GM13976 (cell line): ENCODE measurements around the gene RSU1.

ENCODE experiments used
- DNase-seq: peaks from one replicate; pipeline ENCODE4 v3.0.0; 2012; ENCODE audit warnings: low spot score
- in situ Hi-C: fragments of 300-500 bp; cut with MboI; formaldehyde crosslinking; loops from one replicate; pipeline ENCODE4 v1.12.0; 2022; ENCODE audit warnings: low sequenced_read_pairs, mixed read lengths, inconsistent platforms; ENCODE audit not compliant: unreplicated experiment
- TF ChIP-seq, protein P1 (sequence below): IDR thresholded peaks from 2 replicates; pipeline ENCODE4 v1.5.1; 2012; ENCODE audit warnings: borderline replicate concordance, mild to moderate bottlenecking; ENCODE audit not compliant: insufficient read depth; ENCODE audit errors: extremely low read depth, missing control alignments, control extremely low read depth

RSU1 gene

DNA sequence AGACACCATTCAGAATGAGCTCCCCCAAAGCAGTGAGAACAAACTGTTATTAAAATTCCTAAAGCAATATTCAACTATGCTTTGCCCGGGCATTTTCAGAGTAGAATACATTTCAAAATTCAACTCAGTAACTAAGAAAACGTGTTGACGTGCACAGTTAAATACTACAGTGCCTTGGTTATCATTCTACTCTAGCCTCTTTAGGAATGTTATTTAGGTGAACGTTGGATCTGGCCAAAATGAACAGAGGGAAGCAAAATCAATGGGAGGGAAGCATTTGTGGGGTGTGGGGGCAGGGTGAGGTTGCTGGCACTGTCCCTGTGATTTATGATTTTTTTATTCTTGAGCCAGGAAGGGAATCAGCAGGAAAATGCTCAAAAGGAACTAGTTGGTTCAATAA, 27.5 kb downstream of the RSU1 start:
- TF ChIP-seq, protein P1, sequence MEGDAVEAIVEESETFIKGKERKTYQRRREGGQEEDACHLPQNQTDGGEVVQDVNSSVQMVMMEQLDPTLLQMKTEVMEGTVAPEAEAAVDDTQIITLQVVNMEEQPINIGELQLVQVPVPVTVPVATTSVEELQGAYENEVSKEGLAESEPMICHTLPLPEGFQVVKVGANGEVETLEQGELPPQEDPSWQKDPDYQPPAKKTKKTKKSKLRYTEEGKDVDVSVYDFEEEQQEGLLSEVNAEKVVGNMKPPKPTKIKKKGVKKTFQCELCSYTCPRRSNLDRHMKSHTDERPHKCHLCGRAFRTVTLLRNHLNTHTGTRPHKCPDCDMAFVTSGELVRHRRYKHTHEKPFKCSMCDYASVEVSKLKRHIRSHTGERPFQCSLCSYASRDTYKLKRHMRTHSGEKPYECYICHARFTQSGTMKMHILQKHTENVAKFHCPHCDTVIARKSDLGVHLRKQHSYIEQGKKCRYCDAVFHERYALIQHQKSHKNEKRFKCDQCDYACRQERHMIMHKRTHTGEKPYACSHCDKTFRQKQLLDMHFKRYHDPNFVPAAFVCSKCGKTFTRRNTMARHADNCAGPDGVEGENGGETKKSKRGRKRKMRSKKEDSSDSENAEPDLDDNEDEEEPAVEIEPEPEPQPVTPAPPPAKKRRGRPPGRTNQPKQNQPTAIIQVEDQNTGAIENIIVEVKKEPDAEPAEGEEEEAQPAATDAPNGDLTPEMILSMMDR, result no peak
- DNase-seq, result no peak
- in situ Hi-C loops, result loop anchor here (25.0 kb wide), 1 partner anchor 677 kb away; no protein-coding TSS in a partner anchor

DNA sequence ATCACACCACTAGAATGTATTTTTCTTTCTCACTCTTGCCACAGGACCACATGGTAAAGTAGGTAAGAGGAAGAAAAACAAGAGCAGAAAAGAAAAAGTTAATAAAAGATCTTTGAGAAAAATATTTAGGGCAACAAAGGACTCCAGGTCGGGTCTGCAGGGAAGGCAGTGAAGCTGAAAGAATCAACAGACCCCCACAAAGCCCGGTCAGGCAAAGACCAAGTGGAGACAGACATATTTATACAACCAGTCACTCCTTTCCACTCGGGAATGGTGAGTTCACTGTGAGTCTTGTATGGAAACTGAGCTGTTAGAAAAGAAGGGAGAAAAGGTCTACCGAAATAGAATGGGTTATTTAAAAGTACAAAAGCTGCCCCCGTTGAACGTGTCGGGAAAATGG, 28.0 kb downstream of the RSU1 start:
- DNase-seq, result no peak
- TF ChIP-seq, protein P1, result no peak
- in situ Hi-C loops, result loop anchor here (25.0 kb wide), 1 partner anchor 677 kb away; no protein-coding TSS in a partner anchor

DNA sequence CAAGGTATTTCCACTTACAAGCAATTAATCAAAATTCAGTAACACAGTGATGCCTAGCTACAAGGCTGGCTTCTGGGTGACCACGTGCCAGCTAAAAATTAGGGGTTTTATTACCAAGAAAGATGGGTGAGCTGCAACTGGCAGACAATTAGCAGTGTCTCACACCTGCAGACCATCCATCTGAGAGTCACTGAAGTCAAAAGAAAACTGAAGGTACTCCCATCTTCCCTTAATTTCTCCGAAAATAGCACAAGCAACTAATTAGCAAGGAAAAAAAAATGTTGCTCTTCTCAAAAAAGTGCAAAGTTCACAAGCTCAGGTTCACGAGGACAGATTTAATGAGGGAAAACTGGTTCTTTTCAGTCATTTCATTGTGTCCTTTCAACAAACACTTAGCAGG, 28.4 kb downstream of the RSU1 start:
- no peak for DNase-seq
- TF ChIP-seq, protein P1, result no peak
- in situ Hi-C loops, result loop anchor here (25.0 kb wide), 1 partner anchor 676 kb away; no protein-coding TSS in a partner anchor

DNA sequence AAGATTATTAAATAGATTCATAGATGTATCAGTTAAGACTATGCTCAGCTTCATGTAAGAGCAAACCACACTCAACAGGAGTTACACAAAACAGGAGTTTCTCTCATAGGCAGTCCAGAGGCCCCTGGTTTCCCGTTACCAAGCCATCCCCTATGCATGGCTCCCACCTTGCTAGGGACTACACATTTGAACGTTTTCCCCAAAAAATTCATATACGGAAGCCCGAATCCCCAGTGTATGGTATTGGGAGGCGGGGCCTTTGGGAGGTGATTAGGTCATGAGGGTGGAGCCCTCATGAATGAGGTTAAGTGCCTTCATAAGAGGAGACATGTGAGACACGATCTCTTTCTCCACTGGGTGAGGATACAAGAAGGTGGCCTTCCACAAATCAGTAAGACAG, 29.1 kb downstream of the RSU1 start:
- DNase-seq, result no peak
- in situ Hi-C loops, result loop anchor here (25.0 kb wide), 1 partner anchor 676 kb away; no protein-coding TSS in a partner anchor
- TF ChIP-seq, protein P1, result no peak

DNA sequence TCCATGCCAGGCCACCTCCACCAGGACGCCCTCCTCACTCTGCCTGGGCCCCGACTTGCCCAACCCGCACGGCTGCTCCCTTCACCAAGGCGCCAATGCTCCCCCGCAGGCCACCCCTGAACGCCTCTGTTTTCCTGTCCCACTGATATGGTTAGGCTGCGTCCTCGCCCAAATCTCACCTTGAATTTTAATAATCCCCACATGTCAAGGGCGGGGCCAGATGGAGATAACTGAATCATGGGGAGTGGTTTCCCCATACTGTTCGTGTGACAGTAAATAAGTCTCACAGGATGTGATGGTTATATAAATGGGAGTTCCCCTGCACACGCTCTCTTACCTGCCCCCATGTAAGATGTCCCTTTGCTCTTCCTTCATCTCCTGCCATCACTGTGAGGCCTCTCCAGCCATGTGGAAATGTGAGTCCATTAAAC, 29.8 kb downstream of the RSU1 start:
- TF ChIP-seq, protein P1, result no peak
- in situ Hi-C loops, result loop anchor here (25.0 kb wide), 1 partner anchor 675 kb away; no protein-coding TSS in a partner anchor
- no peak for DNase-seq

DNA sequence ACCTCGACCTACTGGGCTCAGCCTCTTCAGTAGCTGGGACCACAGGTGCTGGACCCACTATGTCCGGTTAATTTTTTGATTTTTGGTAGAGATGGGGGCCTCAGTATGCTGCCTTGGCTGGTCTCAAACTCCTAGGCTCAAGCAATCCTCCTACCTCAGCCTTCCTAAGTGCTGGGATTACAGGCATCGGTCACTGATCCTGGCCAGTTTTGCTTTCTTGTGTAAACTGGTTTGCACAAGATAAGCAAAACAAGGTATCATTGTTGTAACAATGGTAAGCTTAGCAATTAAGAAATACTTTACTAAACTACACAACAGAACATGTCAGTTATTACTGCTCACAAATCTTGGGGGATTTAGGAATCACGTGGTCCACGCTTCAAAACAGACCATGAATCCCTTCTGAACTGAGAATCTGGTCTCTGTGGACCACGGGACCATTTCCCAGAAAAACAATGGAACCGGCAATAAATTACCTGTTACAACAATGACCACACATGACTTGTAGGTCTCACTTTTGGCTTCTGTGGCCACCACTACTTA, 36.8 kb downstream of the RSU1 start:
- DNase-seq, result no peak
- in situ Hi-C loops, result loop anchor here (25.0 kb wide), 1 partner anchor 668 kb away; no protein-coding TSS in a partner anchor
- TF ChIP-seq, protein P1, result no peak
